Stimulated activated naive CD4-positive, alpha-beta T cell treated with Interleukin-2 at 50 U/mL for 16 hours (primary cell): ENCODE results near the gene IQCF5.
A peak's percentile ranks its signal among the peaks of the same experiment; 100 is the strongest.
"Not testable (repeated sequence)": the region's sequence is repeated elsewhere in the genome, so short reads cannot be mapped to it uniquely, and the experiment has no call there.

Experiments used
- DNase-seq: peaks from one replicate; lab custom pipeline; 2025; lab: John Stamatoyannopoulos, UW

IQCF5 gene

GRCh38 chr3:51875501-51875900 lies at the start of gene IQCF5:
IQCF5 (minus strand) TSS chr3:51875601; CDS start chr3:51875531, 70 bp downstream.
- DNase-seq: no peak

- no peak for DNase-seq
These were observed 45.7 kb upstream of the IQCF5 start for GRCh38 chr3:51921081-51921578.

- no peak for DNase-seq
These were observed 41.0 kb upstream of the IQCF5 start for GRCh38 chr3:51916418-51916817.

GRCh38 chr3:51908026-51908425 lies 32.6 kb upstream of the IQCF5 start:
- DNase-seq: no peak

DNA sequence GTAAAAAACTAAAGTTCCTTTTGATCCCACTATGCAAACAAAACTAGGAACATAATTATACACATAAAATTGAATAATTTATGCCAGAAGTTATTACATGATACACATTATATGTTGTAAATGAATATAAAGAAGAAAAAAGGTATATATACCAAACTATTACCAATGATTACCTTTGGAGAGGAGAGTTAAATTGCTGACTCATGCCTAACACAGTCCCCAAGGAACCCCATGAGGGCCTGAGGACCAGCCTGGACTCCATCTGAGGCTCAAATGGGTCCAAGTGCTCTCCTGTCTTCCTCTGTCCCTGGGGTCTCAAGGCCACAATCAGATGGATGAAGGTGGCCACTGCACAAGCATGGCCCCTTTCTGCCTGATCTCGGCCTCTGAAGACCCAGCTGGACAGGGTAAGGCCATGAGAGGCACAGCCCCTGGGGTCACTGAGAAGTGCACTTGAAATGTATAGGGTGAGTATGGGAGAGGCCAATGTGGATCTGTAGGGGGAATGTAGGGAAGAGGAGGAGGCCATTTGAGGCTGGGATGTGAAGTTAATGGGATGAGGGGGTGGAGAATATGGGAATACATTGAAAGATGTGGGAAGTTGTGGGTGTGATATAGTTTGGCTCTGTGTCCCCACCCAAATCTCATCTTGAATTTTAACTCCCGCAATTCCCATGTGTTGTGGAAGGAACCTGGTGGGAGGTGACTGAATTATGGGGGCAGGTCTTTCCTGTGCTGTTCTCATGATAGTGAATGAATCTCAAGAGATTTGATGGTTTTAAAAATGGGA lies 28.8 kb upstream of the IQCF5 start:
- DNase-seq: no peak

GRCh38 chr3:51902361-51902760 lies 27.0 kb upstream of the IQCF5 start:
- DNase-seq: peak; percentile 49

DNA sequence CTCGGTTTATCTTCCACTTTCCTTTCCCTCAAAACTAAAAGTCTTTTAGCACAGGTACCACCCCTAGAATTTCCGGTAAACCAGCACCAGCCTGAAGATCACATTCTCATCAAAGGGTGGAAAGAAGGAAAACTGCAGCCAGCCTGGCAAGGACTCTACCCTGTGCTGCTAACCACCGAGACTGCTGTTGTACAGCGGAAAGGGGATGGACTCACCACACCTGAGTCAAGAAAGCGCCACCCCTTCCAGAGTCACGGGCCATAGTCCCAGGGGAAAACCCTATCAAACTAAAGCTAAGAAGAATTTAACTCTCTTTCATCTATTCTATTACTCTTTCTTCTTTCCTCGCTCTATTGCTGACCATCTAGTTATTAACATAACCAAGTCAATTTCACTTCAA lies 24.6 kb upstream of the IQCF5 start:
- DNase-seq: not testable (repeated sequence)

GRCh38 chr3:51897391-51897790 lies 22.0 kb upstream of the IQCF5 start:
- DNase-seq: no peak

GRCh38 chr3:51896607-51897305 lies 21.4 kb upstream of the IQCF5 start:
- no peak for DNase-seq

GRCh38 chr3:51894939-51895338 lies 19.5 kb upstream of the IQCF5 start:
- no peak for DNase-seq

DNA sequence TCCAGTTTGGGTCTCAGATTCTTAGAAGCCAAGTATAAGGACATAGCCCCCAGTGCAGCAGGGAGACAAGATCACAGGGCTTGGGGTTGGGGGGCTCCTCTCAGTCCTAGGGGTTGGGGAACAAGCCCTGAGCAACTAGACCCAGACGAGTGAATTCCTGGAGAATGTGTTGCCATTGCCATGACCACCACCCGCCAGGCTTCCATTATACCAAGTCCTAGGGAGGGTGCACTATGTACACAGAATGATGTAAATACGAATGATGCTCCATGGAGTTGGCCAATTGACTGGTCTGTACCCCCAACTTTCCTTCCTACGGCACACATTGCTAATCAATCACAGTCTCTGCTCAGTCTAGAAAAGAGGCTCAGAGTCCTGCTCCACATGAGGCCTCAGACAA lies 19.0 kb upstream of the IQCF5 start:
- no peak for DNase-seq

DNA sequence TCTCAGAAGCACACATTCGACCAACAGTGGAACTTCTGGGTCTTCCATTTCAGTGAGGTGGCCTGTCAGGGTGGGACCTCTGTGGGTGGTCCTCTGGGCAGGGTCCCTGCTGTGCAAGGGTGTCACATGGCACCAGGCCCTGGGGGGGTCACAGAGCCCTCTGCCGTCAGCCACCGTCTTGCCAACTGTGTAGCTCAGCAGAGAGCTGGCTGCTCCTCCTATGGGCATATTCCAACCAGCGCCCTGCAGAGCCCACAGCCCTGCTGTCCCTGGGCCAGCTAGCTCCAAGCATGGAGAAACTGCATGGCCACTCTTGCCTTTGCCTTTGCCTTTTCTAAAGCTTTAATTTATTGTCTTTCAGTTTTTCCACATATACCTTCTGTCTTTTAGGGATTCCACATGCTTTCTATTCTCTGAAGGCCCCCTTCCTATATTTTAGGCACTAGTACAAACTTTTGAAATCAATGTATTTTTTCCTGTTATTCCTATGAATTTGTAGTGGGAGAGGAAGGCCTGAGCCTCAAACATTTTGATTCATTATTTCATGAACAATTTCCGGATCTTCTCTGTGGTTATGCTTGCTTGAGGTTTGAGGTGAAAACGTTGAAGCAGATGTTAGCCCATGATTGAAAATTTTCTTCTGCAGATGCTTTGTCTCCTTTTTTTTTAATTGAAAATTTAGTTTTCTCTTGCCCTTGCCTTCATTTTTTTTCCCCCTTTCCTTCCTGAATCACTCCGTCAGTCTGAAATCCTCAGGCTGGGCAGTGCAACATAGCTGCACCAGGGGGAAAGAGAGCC lies 16.0 kb upstream of the IQCF5 start:
- DNase-seq: no peak

DNA sequence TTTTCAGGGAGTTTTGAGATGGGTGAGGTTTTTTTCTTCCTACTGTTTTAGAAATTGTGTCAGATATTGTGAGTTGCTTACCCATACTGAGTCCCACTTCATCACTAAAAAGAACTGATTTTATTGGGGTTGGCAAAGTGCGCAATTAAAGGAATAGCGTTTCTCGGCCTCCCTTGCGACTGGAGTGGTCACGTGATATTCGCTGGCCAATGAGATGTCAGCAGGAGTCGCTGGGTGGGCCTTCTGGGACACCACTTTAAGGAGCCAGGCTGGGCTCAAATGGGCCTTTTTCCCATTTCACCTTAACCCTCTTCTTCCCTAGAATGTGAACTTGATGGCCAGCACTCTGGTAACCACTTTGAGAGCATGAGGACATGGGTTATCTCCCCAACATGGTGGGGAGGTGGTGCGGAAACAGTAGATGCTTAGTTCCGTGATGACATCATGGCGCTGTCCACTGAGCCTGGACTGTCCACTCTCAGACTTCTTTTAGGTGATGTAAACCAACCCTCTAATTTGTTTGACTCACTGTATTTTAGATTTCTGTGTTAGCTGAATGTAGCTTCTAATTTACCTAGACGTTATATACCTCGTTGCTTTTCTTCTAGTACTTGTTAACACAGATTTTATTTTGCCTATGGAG lies 13.2 kb upstream of the IQCF5 start:
- no peak for DNase-seq

DNA sequence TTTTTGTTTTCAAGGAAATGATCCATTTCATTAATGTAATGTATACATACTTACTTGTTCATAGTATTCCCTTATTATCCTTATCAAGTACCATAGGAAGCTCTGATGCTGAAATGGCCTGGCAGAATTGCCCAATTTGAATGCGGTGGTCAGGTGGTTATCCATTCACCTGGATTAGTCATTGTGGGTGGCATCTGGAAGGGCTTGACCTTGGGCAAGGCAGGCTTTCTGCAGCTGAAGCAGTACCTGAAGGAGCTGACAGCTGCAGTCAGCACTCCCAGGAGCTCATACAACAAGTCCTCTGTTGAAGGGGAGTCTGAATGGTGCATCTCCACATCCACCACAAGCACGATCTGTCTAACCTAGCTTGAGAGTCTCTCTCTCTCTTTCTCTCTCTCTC lies 12.2 kb upstream of the IQCF5 start:
- no peak for DNase-seq

DNA sequence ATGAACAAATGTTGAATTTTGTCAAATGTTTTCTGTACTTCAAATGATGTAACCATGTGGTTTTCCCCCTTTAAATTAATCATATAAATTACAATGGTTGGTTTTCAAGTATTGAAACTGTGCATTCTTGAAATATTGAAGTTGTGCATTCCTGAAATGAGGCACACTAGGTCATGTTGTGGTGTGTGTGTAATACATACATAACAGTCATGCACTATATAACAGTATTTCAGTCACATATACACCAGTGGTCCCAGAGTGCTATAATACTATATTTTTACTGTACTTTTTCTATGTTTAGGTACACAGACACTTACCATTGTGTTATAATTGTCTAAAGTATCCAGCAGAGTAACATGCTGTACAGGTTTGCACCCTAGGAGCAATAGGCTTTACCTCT lies 11.0 kb upstream of the IQCF5 start:
- no peak for DNase-seq

DNA sequence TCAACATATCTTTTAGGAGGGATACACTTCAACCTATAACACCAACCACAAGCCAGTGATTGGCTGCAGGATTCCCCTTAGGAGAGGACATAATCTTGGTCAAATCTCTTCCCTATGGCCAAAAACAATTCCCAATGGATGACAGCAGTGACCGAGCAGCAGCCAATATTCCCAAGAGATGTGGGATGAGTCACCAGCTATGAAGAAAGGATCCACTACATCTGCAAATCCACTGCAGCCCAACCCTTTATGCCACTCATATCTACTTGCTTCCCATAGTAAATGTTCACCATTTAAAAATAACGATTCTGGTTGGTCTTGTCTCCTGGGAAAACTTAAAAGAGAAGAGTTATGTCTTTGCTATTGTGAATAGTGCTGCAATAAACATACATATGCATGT lies 4.5 kb upstream of the IQCF5 start:
- DNase-seq: no peak

GRCh38 chr3:51876186-51876585 lies 785 bp upstream of the IQCF5 start:
- DNase-seq: no peak

DNA sequence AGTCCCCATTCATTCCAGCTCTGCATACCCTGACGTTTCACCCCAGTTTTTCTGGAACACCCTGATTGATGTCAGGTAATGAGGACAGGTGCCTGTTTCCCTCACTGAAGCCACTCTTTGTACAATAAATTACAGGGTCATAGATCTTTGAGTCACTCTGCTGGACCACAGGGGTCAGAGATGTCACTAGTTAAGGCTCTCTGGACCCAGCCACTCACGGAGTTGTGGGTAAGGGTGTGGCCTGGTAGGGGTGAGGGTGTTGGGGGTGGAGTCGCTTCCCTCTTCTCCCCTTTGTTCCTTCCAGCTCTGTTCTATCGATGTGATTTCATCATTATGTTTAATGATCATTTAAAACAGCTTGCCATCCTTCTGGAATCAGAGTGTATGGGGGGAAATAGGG lies 512 bp downstream of the IQCF5 start:
- DNase-seq: no peak

- no peak for DNase-seq
These were observed 990 bp downstream of the IQCF5 start for GRCh38 chr3:51874411-51874810.

GRCh38 chr3:51873876-51874275 lies 1.5 kb downstream of the IQCF5 start:
- DNase-seq: no peak

DNA sequence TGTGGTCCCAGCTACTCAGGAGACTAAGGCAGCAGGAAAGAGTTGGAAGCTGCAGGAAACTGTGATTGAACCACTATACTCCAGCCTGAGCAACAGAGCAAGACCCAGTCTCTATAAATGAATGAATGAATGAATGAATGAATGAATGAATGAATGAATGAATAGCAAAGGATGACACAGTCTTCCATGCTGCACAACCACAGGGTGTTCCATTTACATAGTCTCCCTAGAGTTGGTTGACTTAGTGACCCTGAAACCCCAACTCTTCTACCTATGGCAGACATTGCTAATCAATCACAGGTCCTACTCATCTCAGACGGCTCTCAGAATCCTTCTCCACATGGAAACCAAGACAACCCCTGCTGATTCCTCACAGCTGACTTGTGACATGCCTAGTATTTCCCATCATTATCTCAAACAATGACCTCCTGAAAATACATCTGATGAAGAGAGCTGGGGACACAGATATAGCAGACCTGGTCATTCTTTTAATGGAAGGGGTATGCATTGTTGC lies 2.1 kb downstream of the IQCF5 start:
- DNase-seq: no peak

- no peak for DNase-seq
These were observed 6.1 kb downstream of the IQCF5 start for GRCh38 chr3:51869304-51869703.
